OCI-LY3 (cell line): Measurements from ENCODE around the gene SHANK2.

Source experiments
- CTCF ChIP-seq: fragments of 200-600, 300-600 bp; sonication (generic); IDR thresholded peaks from 2 replicates; pipeline ENCODE4 v1.5.1; 2014; ENCODE audit warnings: antibody characterized with exemption, low read length, low read depth
- EZH2phosphoT487 ChIP-seq: fragments of 200-600 bp; shearing (Covaris generic); IDR thresholded peaks from 2 replicates; pipeline ENCODE4 v1.6.1; 2018; ENCODE audit warnings: antibody characterized with exemption, mixed run types, low read depth

- no peak for TF ChIP-seq CTCF
- TF ChIP-seq EZH2phosphoT487: no peak
These were observed at the start of gene SHANK2 for GRCh38 chr11:71252269-71252769.
